HG02938 (cell line): ENCODE data around the gene IDUA.

Experiments used
- ATAC-seq: cut with Tn5 transposase; IDR thresholded peaks from one replicate; pipeline ENCODE4 v1.9.1; 2021; ENCODE audit warnings: mild to moderate bottlenecking, moderate library complexity; ENCODE audit not compliant: unreplicated experiment

The IDUA gene

DNA sequence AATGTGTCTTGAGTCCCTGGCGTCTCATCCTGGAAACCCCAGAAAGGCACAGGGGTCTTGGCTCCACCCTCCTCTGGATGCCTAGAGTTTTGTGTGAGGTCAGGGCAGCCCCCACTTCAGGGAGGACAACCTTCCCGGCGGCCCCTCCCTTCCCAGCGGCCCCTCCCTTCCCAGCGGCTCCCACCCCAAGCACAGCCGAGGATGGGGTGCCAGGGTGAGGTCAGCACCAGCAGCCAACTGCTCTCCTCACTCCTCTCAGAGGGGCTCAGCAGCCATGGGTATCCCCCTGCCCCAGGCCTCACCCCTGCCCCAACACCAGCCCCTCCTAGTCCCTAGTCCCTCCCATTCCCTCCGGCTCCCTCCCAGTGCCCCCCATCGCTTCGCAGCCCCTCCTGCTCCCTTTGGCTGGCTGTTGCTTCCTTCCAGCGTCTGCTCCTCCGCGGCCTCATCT is 30.9 kb upstream of the IDUA start:
- no peak for ATAC-seq

- ATAC-seq, result no peak
These were observed 30.2 kb upstream of the IDUA start for GRCh38 chr4:956531-957230.

DNA sequence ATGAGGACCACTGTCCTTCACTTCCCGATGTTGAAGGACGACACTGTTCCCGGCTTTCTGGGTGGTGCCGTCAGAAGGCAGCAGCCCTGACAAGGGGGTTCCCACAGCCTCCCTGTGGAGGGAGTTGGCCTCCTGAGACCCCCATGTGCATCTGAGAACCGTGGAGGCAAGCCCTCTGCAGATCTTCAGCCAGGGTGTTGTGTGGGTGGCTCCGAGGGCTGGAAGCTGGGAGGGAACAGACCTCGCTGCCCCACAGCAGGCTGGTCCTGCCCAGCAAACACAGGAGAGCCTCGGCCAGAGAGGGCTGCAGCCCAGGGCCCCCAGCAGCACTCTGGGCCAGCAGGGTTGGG is 29.6 kb upstream of the IDUA start:
- no peak for ATAC-seq

- ATAC-seq, result no peak
These were observed 29.1 kb upstream of the IDUA start for GRCh38 chr4:957581-958313.

GRCh38 chr4:958314-958665 is 28.6 kb upstream of the IDUA start:
- ATAC-seq, result no peak

GRCh38 chr4:958696-959337 is 28.0 kb upstream of the IDUA start:
- no peak for ATAC-seq

GRCh38 chr4:959338-960139 is 27.3 kb upstream of the IDUA start:
- ATAC-seq, result no peak

- no peak for ATAC-seq
These were observed 26.7 kb upstream of the IDUA start for GRCh38 chr4:960140-960635.

DNA sequence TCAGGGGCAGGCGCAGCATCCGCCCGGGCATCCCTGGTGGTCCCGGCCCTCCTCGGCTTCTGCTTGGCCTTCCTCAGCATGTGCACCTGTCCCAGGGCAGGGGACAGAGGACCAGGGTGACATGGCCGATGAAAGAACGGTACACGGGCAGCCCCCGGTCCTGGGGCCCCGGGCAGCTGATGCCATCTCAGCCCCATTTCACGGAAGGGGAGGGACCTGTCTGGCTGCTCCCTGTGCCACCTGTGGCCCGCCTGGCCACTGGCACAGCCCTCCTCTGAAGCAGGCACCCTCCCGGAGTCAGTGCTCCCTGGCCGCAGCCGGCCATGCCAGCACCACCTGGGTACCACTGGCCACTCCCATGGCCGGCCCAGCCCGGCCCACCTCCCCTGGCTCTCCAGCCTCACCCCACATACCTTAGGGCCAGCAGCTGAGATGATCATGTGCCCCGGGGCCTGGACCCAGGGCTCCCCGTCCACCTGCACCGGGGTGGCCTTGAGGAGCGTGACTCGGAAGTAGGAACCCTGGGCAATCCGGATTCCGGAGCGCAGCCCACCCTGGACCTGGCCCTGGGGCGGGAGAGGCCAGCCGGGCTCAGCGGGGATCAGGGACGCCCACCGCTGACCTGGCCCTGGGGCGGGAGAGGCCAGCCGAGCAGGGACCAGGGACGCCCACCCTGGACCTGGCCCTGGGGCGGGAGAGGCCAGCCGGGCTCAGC is 26.1 kb upstream of the IDUA start:
- no peak for ATAC-seq

DNA sequence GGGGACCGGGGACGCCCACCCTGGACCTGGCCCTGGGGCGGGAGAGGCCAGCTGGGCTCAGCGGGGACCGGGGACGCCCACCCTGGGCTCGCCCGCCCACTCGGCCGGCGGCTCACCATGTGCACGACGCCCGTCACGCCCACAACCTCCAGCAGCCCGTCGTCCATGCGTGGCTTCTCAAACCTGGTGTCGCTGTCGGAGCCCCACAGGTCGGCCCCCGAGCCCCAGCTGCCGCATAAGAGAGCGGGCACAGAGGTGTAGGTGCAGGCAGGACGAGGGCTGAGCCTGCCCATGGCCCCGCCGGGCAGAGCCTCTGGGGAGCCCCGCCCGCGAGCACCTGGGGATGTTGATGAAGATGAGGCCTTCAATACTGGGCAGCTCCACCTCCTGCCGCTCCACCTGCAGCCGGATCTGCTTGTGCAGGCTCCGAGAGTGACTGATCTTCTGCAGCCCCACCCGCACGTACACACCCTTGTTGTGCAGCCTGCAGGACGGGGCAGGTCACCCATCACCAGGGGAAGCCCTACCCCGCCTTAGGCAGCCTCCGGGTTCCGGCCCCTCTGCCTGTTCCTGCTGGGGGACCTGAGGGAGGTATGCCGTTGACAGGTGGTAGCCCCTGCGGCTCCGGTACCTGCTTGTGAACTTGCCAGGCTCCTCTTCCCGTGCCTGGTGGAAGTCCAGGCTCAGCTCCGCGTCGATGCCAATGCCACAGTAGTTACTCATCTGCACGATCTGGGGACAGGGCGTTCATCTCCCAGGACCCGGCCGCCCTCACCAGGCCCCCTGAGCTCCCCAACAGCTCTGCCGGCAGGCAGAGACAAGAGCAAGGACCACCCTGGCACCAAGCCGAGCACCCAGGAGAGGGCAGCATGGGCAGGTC is 25.3 kb upstream of the IDUA start:
- no peak for ATAC-seq

DNA sequence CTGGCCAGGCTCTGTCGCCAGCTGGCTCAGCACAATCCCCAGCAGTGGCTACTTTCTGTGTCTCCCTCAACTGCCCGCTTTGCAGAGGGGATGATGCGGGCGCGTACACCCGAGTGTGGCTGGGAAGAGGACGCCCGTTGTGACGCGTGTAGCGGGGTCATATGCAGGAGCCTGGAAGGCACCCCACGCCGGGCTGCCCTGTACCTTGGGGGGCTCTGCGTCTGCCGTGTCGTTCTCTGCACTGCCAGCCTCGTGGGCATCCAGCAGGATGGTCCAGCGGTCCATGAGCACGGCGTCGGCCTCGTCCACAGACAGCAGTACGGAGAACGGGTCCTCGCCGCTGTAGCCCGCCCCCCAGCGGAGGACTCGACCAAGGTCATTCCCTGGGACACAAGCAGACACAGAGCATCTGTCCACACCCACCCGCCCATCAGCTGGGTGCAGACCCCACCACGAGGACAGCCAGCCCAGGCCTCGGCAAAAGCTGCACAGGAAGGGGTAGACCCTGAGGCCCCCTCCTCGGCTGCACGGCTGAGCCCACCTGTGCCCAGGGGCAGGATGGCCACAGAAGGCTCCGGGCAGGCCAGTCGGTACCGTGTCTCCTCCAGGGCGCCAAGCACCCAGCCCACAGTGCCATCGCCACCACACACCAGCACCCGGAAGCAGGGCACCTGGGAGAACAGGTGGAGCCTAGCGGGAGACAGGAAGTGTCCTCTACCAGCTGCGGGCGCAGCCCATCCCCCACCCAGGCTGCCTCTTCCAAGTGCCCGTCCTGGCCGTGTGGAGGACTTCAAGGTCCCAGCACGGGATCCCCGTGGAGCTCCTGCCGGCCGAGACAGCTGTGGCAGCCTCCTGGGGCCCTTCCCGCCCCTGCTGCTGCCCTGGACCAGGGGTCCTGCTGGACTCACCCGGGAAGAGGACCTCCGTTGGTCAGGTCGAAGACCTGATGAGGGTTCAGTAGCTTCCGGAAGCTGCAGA is 24.3 kb upstream of the IDUA start:
- ATAC-seq, result no peak

GRCh38 chr4:963276-964225 is 23.3 kb upstream of the IDUA start:
- ATAC-seq, result no peak

GRCh38 chr4:964346-965025 is 22.4 kb upstream of the IDUA start:
- ATAC-seq, result no peak

- no peak for ATAC-seq
These were observed 21.6 kb upstream of the IDUA start for GRCh38 chr4:965048-965765.

GRCh38 chr4:965766-966134 is 21.1 kb upstream of the IDUA start:
- ATAC-seq, result no peak
